ENCODE results near the gene CUL5.
"Not testable (repeated sequence)": the region's sequence is repeated elsewhere in the genome, so short reads cannot be mapped to it uniquely, and the experiment has no call there.

CUL5 gene

DNA sequence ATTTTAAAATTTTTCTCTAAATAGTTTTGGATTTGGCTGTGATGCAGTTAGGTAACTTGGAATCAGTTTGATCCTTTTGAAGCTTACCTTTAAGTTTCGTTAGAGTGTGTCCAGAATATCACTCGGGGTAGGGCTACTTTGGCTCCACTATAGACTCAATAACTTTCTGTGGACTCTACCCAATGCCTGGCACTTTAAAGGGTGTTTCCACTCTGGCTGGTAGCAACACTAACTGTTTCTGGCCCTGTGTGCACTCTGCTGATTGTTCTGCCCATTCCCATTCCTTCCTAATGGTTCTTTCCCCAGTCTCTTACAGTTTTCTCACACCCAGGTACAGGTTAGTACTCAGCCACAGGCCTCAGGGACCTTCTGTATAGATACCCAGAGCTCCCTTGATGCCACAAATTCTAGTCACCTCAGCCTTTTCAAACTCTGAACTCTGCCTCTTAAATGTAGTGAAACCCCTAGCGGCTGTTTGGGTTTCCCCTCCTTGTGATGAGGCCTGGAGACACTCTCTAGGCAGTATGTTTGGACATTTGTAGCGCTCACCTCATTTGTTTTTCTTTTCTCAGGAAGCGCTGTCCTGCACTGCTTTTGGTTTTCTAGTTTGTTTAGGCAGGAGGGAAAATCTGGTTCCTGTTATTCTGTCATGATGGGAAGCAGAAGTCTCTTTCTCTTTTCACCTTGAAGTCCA lies 16.8 kb downstream of the CUL5 start:
- DNase-seq = no peak

GRCh38 chr11:108027057-108027456 lies 18.4 kb downstream of the CUL5 start:
- no peak for DNase-seq

DNA sequence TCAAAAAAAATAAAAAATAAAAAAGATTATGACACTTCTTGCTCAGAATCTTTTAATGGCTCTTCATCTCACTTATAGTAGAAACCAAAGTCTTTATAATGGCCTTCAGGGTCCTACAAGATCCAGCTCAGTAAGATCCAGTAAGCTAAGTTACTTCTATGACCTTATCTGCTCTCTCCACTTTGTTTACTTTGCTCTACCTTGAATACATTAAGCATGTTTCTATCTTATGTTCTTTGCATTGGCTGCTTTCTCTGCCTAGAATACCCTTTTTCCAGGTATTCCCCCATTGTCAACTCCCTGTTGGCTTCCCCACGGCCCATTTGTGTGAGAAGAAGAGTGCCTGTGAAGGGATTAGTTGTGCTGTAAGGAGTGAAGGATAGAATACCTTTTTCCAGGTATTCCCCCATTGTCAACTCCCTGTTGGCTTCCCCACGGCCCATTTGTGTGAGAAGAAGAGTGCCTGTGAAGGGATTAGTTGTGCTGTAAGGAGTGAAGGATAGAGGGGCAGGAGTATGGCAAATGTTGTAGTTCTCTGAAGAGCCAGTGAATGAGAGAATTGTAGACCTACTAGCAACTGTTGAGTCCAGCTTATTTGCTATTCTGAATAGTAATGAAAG lies 20.2 kb downstream of the CUL5 start:
- not testable (repeated sequence) for DNase-seq

DNA sequence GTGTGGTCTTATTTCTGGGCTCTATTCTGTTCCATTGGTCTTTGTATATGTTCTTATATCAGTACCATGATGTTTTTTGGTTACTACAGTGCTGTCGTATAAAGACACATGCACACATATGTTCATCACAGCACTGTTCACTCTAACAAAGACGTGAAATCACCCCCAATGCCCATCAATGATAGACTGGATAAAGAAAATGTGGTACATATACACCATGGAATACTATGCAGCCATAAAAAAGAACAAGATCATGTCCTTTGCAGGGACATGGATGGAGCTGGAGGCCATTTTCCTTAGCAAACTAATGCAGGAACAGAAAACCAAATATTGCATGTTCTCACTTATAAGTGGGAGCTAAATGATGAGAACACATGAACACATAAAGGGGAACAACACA lies 22.9 kb downstream of the CUL5 start:
- DNase-seq = not testable (repeated sequence)

DNA sequence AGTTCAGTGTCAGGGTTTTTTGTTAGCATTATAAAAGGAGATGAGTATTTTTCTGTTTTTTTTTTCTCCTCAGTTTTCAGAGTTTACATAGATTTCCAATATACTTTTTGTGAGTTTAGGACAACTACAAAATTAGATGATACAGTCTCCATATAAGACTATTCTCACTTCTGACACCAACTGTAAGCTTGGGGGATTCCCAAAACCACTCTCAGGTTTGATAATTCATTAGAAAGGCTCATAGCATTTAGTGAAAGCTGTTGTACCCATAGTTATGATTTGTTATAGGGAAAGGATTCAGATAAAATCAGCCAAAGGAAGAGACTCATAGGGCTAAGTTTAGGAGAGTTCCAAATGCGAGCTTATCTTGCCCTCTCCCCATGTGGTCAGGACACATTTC lies 24.1 kb downstream of the CUL5 start:
- DNase-seq = no peak

DNA sequence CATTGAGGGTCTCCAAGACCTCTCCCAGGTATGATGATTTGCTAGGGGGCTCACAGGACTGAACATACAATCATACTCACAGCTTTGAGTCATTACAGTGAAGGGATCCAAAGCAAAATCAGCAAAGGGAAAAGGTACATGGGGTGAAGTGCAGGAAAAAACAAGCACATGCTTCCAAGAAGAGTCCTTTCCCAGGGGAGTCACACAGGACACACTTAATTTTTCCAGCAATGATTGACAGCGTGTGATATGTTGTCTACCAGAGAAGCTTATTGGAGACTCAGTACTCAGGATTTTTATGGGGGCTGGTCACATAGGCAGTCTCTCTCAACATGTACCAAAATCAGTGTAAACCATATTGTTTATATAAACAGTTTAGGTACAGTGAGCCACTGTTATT lies 25.3 kb downstream of the CUL5 start:
- no peak for DNase-seq

- no peak for DNase-seq
Observed at GRCh38 chr11:108034952-108035351, 26.3 kb downstream of the CUL5 start.

DNA sequence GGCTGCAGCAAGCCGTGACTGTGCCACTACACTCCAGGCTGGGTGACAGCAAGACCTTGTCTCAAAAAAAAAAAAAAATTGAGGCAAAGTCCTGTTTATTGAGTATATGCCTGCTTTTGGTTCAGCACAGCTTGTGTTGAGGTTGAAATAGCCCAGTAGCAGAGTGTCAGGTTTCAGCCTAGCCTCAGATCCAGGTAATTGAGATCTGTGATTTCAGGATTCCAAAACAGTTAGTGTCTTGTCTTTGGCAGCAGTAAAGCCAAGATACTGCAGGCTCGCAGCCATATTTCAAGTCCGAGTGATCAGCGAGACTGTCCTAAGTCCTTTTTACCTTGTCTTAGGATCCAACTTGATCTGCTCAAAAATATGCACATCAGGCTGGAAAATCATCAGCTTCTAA lies 27.0 kb downstream of the CUL5 start:
- DNase-seq = no peak

- DNase-seq = no peak
Observed at GRCh38 chr11:108037211-108037610, 28.5 kb downstream of the CUL5 start.

DNA sequence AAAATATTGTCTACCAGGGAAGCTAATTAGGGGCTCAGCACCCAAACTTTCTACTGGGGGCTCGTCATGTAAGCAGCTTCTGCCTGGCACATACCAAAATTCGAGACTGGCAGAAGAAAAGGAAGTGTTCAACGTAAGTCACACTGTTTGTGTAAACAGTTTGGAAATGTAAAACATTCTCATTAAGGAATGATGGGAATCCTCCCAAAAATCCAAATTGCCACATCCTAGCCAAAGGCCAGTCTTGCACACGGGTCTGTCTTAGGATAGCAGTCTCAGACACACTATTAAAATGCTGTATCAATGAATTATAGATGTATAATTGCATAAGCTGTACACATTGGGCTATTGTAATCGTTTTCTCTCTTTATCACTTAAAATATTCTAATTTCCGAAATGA lies 28.9 kb downstream of the CUL5 start:
- DNase-seq = no peak

DNA sequence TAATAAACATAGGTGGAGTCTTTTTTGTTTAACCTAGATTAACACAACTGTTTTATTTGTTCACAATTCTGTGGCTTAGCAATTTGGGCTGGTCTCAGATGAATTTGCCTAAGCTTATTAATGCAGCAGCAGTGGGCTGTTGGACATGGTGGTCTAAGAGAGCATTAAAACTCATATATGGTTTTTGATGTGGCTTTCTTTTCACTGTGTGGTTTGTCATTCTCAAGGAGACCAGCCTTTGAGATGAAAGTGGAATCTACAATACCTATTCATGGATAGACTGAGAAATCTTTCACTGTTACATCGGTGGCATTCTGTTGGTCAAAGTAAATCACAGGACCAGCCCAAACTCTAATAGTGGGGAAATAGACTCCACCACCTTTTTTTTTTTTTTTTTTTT lies 39.6 kb downstream of the CUL5 start:
- DNase-seq = no peak

GRCh38 chr11:108062336-108062735 lies 53.6 kb downstream of the CUL5 start:
- no peak for DNase-seq

DNA sequence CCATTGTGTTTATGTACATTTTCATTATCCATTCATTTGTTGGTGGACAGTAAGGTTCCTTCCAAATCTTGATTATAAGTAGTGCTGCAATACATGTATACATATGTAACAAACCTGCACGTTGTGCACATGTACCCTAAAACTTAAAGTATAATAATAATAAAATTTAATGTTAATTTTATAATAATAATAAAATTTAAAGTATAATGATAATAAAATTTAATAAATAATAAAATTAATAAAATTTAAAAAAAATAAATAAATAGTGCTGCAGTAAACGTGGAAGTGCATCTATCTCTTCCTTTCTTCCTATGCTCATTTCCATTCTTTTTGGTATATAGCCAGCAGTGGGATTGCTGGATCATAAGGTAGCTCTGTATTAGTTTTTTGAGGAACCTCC lies 54.7 kb downstream of the CUL5 start:
- no peak for DNase-seq

GRCh38 chr11:108069947-108070346 lies 61.2 kb downstream of the CUL5 start:
- DNase-seq = no peak

GRCh38 chr11:108084811-108085210 lies 76.1 kb downstream of the CUL5 start:
- no peak for DNase-seq

DNA sequence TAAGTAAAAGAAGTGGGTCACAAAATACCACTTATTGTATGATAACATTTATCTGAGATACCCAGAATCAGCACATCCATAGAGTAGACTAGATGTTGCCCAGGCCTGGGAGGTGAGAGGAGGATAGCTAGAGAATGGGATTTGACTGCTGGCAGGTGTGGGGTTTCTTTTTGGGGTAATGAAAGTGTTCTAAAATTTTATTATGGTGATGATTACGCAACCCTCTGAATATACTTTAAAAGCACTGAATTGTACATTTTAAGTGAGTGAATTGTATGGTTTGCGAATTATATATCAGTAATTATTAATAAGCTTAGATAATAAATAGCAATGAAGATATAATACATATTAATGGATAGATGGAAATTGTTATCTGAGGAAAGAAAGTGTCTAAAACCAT lies 77.0 kb downstream of the CUL5 start:
- DNase-seq = no peak

- DNase-seq = no peak
Observed at GRCh38 chr11:108092134-108092533, 83.4 kb downstream of the CUL5 start.

GRCh38 chr11:108093128-108093904 lies 84.6 kb downstream of the CUL5 start:
- DNase-seq = no peak

- DNase-seq = no peak
Observed at GRCh38 chr11:108097179-108097578, 88.5 kb downstream of the CUL5 start.

DNA sequence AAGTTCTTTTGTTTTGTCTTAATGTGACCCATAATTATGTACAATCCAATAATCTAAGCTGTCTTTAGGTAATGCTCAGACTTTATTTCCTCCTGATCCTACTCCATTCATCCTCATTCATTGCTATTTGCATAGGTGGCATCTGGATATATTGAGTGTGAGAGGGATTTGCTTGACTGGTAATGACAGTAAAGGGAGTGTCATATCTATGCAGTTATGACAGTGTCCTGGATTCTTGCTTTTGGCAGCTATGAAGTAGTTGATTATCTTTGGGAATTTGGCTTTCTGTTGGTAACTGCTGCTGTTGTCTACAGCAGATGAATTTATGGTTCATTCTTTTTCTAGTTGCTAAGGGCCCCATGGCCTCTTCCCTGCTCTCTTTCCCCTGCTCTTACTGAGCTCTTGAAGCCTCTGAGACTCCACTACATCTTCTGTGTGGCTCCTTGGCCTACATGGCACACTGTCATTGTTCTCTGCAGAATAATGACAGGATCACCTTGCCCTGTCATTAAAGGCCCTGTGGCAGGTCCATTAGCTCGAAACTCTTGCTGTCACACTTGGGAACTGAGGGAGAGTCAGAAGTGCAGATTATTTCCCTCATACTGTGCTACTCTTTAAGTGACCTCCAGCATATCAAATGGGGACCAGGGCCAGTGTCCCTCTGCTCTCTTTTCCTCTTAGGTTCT lies 92.5 kb downstream of the CUL5 start:
- no peak for DNase-seq

DNA sequence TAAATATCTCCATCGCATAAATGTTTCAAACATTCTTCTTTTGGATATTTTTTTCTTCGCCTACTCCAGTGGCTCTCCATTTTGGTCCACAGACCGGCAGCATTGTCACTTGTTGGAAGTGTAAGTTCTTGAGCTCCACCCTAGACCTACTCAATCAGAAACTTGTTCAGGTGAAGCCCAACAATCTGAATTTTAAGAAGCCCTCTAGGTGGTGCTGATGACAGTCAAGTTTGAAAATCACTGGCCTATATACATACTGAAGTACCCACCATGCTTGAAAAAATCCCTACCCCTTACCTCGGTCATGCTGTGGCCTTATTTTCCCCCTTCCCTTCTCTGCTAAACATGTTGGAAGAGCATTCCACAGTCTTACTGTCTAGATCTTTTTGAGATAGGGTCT lies 102.4 kb downstream of the CUL5 start:
- no peak for DNase-seq

- no peak for DNase-seq
Observed at GRCh38 chr11:108112057-108112456, 103.4 kb downstream of the CUL5 start.

DNA sequence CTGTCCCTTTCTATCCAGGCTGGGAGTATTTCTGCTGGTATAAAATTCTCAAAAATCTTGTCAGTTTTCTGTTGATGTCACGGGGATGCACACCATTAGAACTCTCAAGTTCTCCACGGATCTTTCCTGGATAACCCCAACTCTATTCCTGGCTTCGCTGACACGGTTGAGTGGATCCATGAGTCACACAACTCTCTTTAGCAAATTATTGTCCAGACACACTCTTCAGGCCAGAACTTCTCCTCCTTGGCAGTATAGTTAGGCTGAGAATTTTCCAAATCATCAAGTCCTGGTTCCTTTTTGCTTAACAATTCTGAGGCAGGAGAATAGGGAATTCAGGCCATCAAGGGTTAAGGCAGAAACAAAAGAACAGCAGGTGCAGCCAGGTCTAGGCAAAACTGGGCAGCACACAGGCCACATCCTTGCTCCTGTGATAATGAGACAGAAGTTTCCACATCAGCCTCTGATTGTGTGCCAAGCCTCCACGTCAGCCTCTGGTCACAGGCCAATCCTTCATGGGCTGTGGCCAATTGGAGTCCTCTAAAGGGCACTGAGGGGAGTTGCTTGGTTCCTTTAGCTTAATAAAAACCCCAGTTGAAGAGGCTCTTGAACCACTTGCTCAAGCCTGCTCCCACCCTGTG lies 106.9 kb downstream of the CUL5 start:
- no peak for DNase-seq
